Medulla oblongata (tissue), 1 donor: ENCODE measurements around the gene NUDT15.
"Not testable (repeated sequence)": the region's sequence is repeated elsewhere in the genome, so short reads cannot be mapped to it uniquely, and the experiment has no call there.

Source experiments
- DNase-seq: peaks from one replicate; pipeline ENCODE4 v3.0.0-alpha.2; 2015; ENCODE audit errors: extremely low spot score

The NUDT15 gene

GRCh38 chr13:48042894-48043293, 5.4 kb downstream of the NUDT15 start:
- DNase-seq, result no peak

GRCh38 chr13:48043789-48044503, 6.4 kb downstream of the NUDT15 start:
- no peak for DNase-seq

GRCh38 chr13:48050550-48050949, 13.0 kb downstream of the NUDT15 start:
- no peak for DNase-seq

GRCh38 chr13:48054601-48055000, 17.1 kb downstream of the NUDT15 start:
- no peak for DNase-seq

GRCh38 chr13:48055712-48056111, 18.2 kb downstream of the NUDT15 start:
- DNase-seq, result no peak

GRCh38 chr13:48058536-48058935, 21.0 kb downstream of the NUDT15 start:
- DNase-seq, result peak; percentile 29

GRCh38 chr13:48059951-48060350, 22.4 kb downstream of the NUDT15 start:
- DNase-seq, result not testable (repeated sequence)

- no peak for DNase-seq
These were observed 28.9 kb downstream of the NUDT15 start for GRCh38 chr13:48066310-48066989.

- no peak for DNase-seq
These were observed 30.5 kb downstream of the NUDT15 start for GRCh38 chr13:48068036-48068435.

- DNase-seq, result no peak
These were observed 31.4 kb downstream of the NUDT15 start for GRCh38 chr13:48068952-48069351.

- DNase-seq, result no peak
These were observed 32.0 kb downstream of the NUDT15 start for GRCh38 chr13:48069573-48069972.

- DNase-seq, result no peak
These were observed 33.4 kb downstream of the NUDT15 start for GRCh38 chr13:48070942-48071341.

GRCh38 chr13:48072304-48072703, 34.8 kb downstream of the NUDT15 start:
- no peak for DNase-seq

- DNase-seq, result no peak
These were observed 35.3 kb downstream of the NUDT15 start for GRCh38 chr13:48072787-48073186.

- DNase-seq, result no peak
These were observed 36.5 kb downstream of the NUDT15 start for GRCh38 chr13:48074006-48074405.

- no peak for DNase-seq
These were observed 40.7 kb downstream of the NUDT15 start for GRCh38 chr13:48078251-48078656.

- no peak for DNase-seq
These were observed 44.2 kb downstream of the NUDT15 start for GRCh38 chr13:48081739-48082138.

- no peak for DNase-seq
These were observed 48.7 kb downstream of the NUDT15 start for GRCh38 chr13:48086272-48086671.

- no peak for DNase-seq
These were observed 56.1 kb downstream of the NUDT15 start for GRCh38 chr13:48093588-48093987.

GRCh38 chr13:48094404-48094780, 56.9 kb downstream of the NUDT15 start:
- peak; percentile 5 for DNase-seq

- DNase-seq, result peak; percentile 96
These were observed 57.4 kb downstream of the NUDT15 start, which contains the start of gene MED4 for GRCh38 chr13:48094781-48095502. MED4 (minus strand) TSS chr13:48095104; CDS start chr13:48095078, 26 bp downstream.

- DNase-seq, result no peak
These were observed 59.1 kb downstream of the NUDT15 start for GRCh38 chr13:48096670-48097069.
